Measurements from ENCODE around the gene ADARB1. TPM values are rescaled to one million over a fixed set of nuclear protein-coding genes. Genes with fewer than 3 reads are reported as not detected.

ADARB1 gene
- total and polyA plus RNA-seq, 2 of the 8 experiments (the other 6 are each of a cell fraction or from before 2014, with no cell fraction given) = 4.7 to 14.9 TPM

GRCh38 chr21:45132841-45133573, 58.6 kb downstream of the ADARB1 start:
- no peaks in the 10 kb centered on the region for H3K4me1 ChIP-seq (replicated peaks in 1 of 4; ENCODE audit: control insufficient read depth in 3 of 4, insufficient read depth in 4 of 4, low read length in 3 of 4)
- 93% methylated on average over 13 of the region's 13 CpGs; no CpG with 5 or more reads in 1 of the 2 experiments for WGBS, 2 experiments (ENCODE audit: extremely low coverage in 1 of 2, insufficient coverage in 1 of 2, insufficient read length in 1 of 2, insufficient replicate concordance in 2 of 2, low coverage in 1 of 2, low lambda C conversion rate in 2 of 2, missing lambda C conversion rate in 1 of 2)
- H2BK15ac ChIP-seq (ENCODE audit: low read length) = no peak overlapping the region
- H4K91ac ChIP-seq (replicated peaks; ENCODE audit: insufficient read length, low read length) = no peak overlapping the region
- peaks cover 1 to 2% of the 10 kb centered on the region in 2 experiments for H4K20me1 ChIP-seq (replicated peaks in 1 of 2; ENCODE audit: control insufficient read depth in 1 of 2, insufficient read depth in 2 of 2, low read length in 2 of 2)
- TF ChIP-seq BACH1 (IDR thresholded peaks at IDR 0.05; ENCODE audit: low read length) (no peak), BRCA1 (IDR thresholded peaks at IDR 0.05; ENCODE audit: low read depth, low read length) (no peak), NANOG (IDR thresholded peaks at IDR 0.05; ENCODE audit: insufficient read depth, low read depth, low read length, poor library complexity, severe bottlenecking) (no peak), SIX5 (IDR thresholded peaks at IDR 0.05; ENCODE audit: low read depth, low read length) (no peak), POLR2A (IDR thresholded peaks at IDR 0.05; ENCODE audit: control extremely low read depth in 1 of 2, low read depth in 2 of 2, low read length in 2 of 2) (no peak), E2F6 (IDR thresholded peaks at IDR 0.05) (no peak), EP300 (IDR thresholded peaks at IDR 0.05; ENCODE audit: borderline replicate concordance in 1 of 2, low read depth in 2 of 2, low read length in 2 of 2) (no peak), RXRA (IDR thresholded peaks at IDR 0.05; ENCODE audit: insufficient read depth, low read depth, low read length) (no peak), CEBPB (IDR thresholded peaks at IDR 0.05; ENCODE audit: low read depth, low read length) (no peak), RAD21 (IDR thresholded peaks at IDR 0.05 in 1 of 2, conservative IDR thresholded peaks at IDR 0.05 in 1 of 2; ENCODE audit: low read depth in 2 of 2, low read length in 2 of 2) (no peak)
- no peak overlapping the region for H3K4me2 ChIP-seq (ENCODE audit: insufficient read depth in 1 of 2, low read depth in 2 of 2, low read length in 2 of 2)
- no peak overlapping the region for H3K27ac ChIP-seq (ENCODE audit: low read depth, low read length)
- no peak overlapping the region for H3K9ac ChIP-seq (replicated peaks in 1 of 4; ENCODE audit: extremely low read depth in 1 of 4, low read depth in 3 of 4, low read length in 3 of 4)
- CTCF ChIA-PET (ENCODE audit: partially characterized antibody) = interaction anchor here (1.1 to 8.9 kb wide), 5 partner anchors 10 to 185 kb away, joined by 3 to 90 read pairs (median 5); no protein-coding TSS in a partner anchor
- H4K8ac ChIP-seq (ENCODE audit: extremely low read depth, insufficient read depth, low read length) = no peak overlapping the region
- POLR2A ChIA-PET (ENCODE audit: partially characterized antibody) = no interaction called here
- no peaks in the 10 kb centered on the region for H3K27me3 ChIP-seq (replicated peaks in 1 of 4; ENCODE audit: control insufficient read depth in 3 of 4, extremely low read depth in 1 of 4, insufficient read depth in 3 of 4, low read length in 3 of 4)
- no peaks in the 10 kb centered on the region for H3K79me1 ChIP-seq (ENCODE audit: low read depth, low read length)
- H3K79me2 ChIP-seq (ENCODE audit: control insufficient read depth in 1 of 2, insufficient read depth in 2 of 2, low read length in 2 of 2) = no peaks in the 10 kb centered on the region
- FAIRE-seq (no peak), DNase-seq (ENCODE audit: low read depth in 1 of 2, low spot score in 2 of 2) (no peak)
- no peak overlapping the region for H2AFZ ChIP-seq (ENCODE audit: low read length)
- H3K18ac ChIP-seq (ENCODE audit: extremely low read depth, low read length) = no peak overlapping the region
- no peak overlapping the region for H2BK120ac ChIP-seq (replicated peaks; ENCODE audit: low read depth, low read length)
- H3K36me3 ChIP-seq (ENCODE audit: control insufficient read depth in 2 of 4, insufficient read depth in 4 of 4, low read length in 3 of 4) = no peaks in the 10 kb centered on the region
- no peaks in the 10 kb centered on the region for H3K23me2 ChIP-seq (ENCODE audit: low read depth, low read length)
- no peak overlapping the region for H2BK5ac ChIP-seq (ENCODE audit: low read depth, low read length)
- H3K4ac ChIP-seq (replicated peaks; ENCODE audit: insufficient read length, low read depth, low read length) = no peak overlapping the region
- no peaks in the 10 kb centered on the region for H3K9me3 ChIP-seq (ENCODE audit: insufficient read depth in 2 of 2, low read depth in 1 of 2, low read length in 1 of 2)
- H2BK12ac ChIP-seq (ENCODE audit: low read depth, low read length) = no peak overlapping the region
- H3K56ac ChIP-seq (replicated peaks; ENCODE audit: insufficient read length, low read depth, low read length) = no peak overlapping the region
- H3K23ac ChIP-seq (ENCODE audit: insufficient read length) = no peak overlapping the region
- no peak overlapping the region for H3K14ac ChIP-seq (ENCODE audit: insufficient read length)
- H3K4me3 ChIP-seq (ENCODE audit: extremely low read depth in 1 of 4, insufficient read depth in 2 of 4, low read depth in 3 of 4, low read length in 4 of 4) = no peak overlapping the region
- H2BK20ac ChIP-seq (ENCODE audit: low read length) = no peak overlapping the region
- no peak overlapping the region for H2AK5ac ChIP-seq (ENCODE audit: low read depth, low read length)
- H4K5ac ChIP-seq (ENCODE audit: insufficient read length, low read depth, low read length) = no peak overlapping the region

Data from H1 (cell line).